Measurements from ENCODE around the gene ACTN4. TPM values are rescaled to one million over a fixed set of nuclear protein-coding genes. Genes with fewer than 3 reads are reported as not detected.

The ACTN4 gene
- total and polyA plus RNA-seq, 2 experiments from 2014 or later, result 68.9 to 427 TPM

GRCh38 chr19:38658462-38659306 is 11.2 kb downstream of the ACTN4 start (continued):
- no peak for TF ChIP-seq EZH2 (IDR thresholded peaks at IDR 0.05; ENCODE audit: low read depth, unreplicated experiment)
- TF ChIP-seq POLR2AphosphoS5 (IDR thresholded peaks at IDR 0.05; ENCODE audit: low read depth), result no peak
- no peak for TF ChIP-seq ZNF462 (CRISPR knock-in tag; IDR thresholded peaks at IDR 0.05)
- no peak for TF ChIP-seq EZH2phosphoT487 (IDR thresholded peaks at IDR 0.05; ENCODE audit: unreplicated experiment)
- no peak for TF ChIP-seq ZNF114 (CRISPR knock-in tag; IDR thresholded peaks at IDR 0.05)
- no peak for TF ChIP-seq CTCF (conservative IDR thresholded peaks at IDR 0.05; ENCODE audit: low read depth in 2 of 2)

Data from GM23338 (cell line).